H1 (cell line): ENCODE data around the gene UCKL1. TPM values are rescaled to one million over a fixed set of nuclear protein-coding genes. Genes with fewer than 3 reads are reported as not detected.

Source experiments
- ATF3 ChIP-seq: IDR thresholded peaks from 2 replicates; pipeline ENCODE4 v1.6.1; 2011; ENCODE audit warnings: low read depth, mild to moderate bottlenecking, low read length; ENCODE audit not compliant: insufficient read depth
- BCL11A ChIP-seq, 2 experiments: IDR thresholded peaks; one replicate each; pipeline ENCODE4 v1.6.1; 2011; ENCODE audit warnings: low read depth in 2 of 2, low read length in 2 of 2, mild to moderate bottlenecking in 2 of 2
- CBX5 ChIP-seq: fragments of 300-800, 300-1000 bp; sonication (generic); IDR thresholded peaks from 2 replicates; pipeline ENCODE4 v1.7.1; 2016; ENCODE audit warnings: antibody characterized with exemption, low read length, low read depth
- CTBP2 ChIP-seq: IDR thresholded peaks from 2 replicates; pipeline ENCODE4 v1.7.0; 2011; ENCODE audit warnings: borderline replicate concordance, mild to moderate bottlenecking, moderate library complexity, mixed read lengths, low read length; ENCODE audit not compliant: insufficient read depth, insufficient read length
- CTCF ChIP-seq, 3 experiments: IDR thresholded peaks; 1 replicate in 2 of 3; 2 replicates in 1 of 3; pipeline versions ENCODE4 v1.5.1 to v1.6.1; 2011; ENCODE audit warnings: low read length in 3 of 3, mild to moderate bottlenecking in 3 of 3, inconsistent platforms in 2 of 3, low read depth in 1 of 3, moderate library complexity in 1 of 3; ENCODE audit not compliant: insufficient read depth in 1 of 3; ENCODE audit errors: control extremely low read depth in 1 of 3
- E2F6 ChIP-seq: IDR thresholded peaks from 2 replicates; pipeline ENCODE4 v1.6.1; 2012; ENCODE audit warnings: inconsistent platforms
- EGR1 ChIP-seq: IDR thresholded peaks from 2 replicates; pipeline ENCODE4 v1.6.1; 2011; ENCODE audit warnings: low read depth, low read length, borderline replicate concordance
- GABPA ChIP-seq: IDR thresholded peaks from 2 replicates; pipeline ENCODE4 v1.6.1; 2011; ENCODE audit warnings: mild to moderate bottlenecking, low read length, moderate library complexity, borderline replicate concordance; ENCODE audit not compliant: insufficient read depth
- GTF2F1 ChIP-seq: IDR thresholded peaks from 2 replicates; pipeline ENCODE4 v1.6.1; 2012; ENCODE audit warnings: low read depth, low read length, improper control_type of control experiment, borderline replicate concordance
- HDAC6 ChIP-seq: IDR thresholded peaks from one replicate; pipeline ENCODE4 v1.7.1; 2012; ENCODE audit warnings: low read depth, mild to moderate bottlenecking, inconsistent platforms, low read length, moderate library complexity
- JUN ChIP-seq: IDR thresholded peaks from 2 replicates; pipeline ENCODE4 v1.6.1; 2011; ENCODE audit warnings: low read depth, mild to moderate bottlenecking, improper control_type of control experiment, low read length
- MAFK ChIP-seq: IDR thresholded peaks from 2 replicates; pipeline ENCODE4 v1.6.1; 2012; ENCODE audit warnings: low read depth, mild to moderate bottlenecking, improper control_type of control experiment, low read length
- MAX ChIP-seq: IDR thresholded peaks from 2 replicates; pipeline ENCODE4 v1.6.1; 2012; ENCODE audit warnings: inconsistent platforms
- NANOG ChIP-seq: IDR thresholded peaks from 2 replicates; pipeline ENCODE4 v1.6.1; 2011; ENCODE audit warnings: low read length, low read depth, mild to moderate bottlenecking, inconsistent platforms; ENCODE audit not compliant: insufficient read depth, poor library complexity, severe bottlenecking
- RNF2 ChIP-seq: fragments of 200-900, 300-1000 bp; sonication (generic); IDR thresholded peaks from 2 replicates; pipeline ENCODE4 v1.7.1; 2016; ENCODE audit warnings: borderline replicate concordance, low read depth, mild to moderate bottlenecking, antibody characterized with exemption, low read length; ENCODE audit not compliant: poor library complexity, severe bottlenecking; ENCODE audit errors: missing control alignments
- SRF ChIP-seq: IDR thresholded peaks from 2 replicates; pipeline ENCODE4 v1.6.1; 2011; ENCODE audit warnings: mild to moderate bottlenecking, low read depth, low read length, moderate library complexity
- TAF1 ChIP-seq: IDR thresholded peaks from 2 replicates; pipeline ENCODE4 v1.6.1; 2011; ENCODE audit warnings: mild to moderate bottlenecking, low read depth, low read length
- TBP ChIP-seq: IDR thresholded peaks from 2 replicates; pipeline ENCODE4 v1.6.1; 2011; ENCODE audit warnings: low read depth, low read length, improper control_type of control experiment
- polyA plus RNA-seq, 7 experiments: library from polyadenylated mRNA; depleted of rRNA in 3 of 7; stranded (reverse) in 5 of 7; unstranded in 2 of 7; fragments of >200 nt in 5 of 7; fragments of 200-250 nt in 2 of 7; gene quantifications; 1 replicate in 5 of 7; 2 replicates in 1 of 7; 4 replicates in 1 of 7; pipeline versions ENCODE4 v1.2.1 to v1.2.3, GENCODE V29; 2011 to 2013; ENCODE audit warnings: missing spikeins in 2 of 7, mixed read lengths in 2 of 7
- total RNA-seq: library from RNA; stranded (reverse); fragmentation: NEBNext Ultra II Directional; extraction: Animal tissue kit (Norgen Biotek cat#: 25700); gene quantifications from 2 replicates; pipeline ENCODE4 v1.2.1, GENCODE V29; 2021

Gene UCKL1
- total and polyA plus RNA-seq, 2 of the 8 experiments (the other 6 are each of a cell fraction or from before 2014, with no cell fraction given), result 36.5 to 91.2 TPM

GRCh38 chr20:63980806-63981728 lies 24.9 kb upstream of the UCKL1 start, which contains the start of gene PRPF6 (continued):
- TF ChIP-seq BCL11A (IDR thresholded peaks at IDR 0.05; ENCODE audit: low read depth in 2 of 2, low read length in 2 of 2), result no peak
- TF ChIP-seq MAX, result peak; percentile 98
- no peak for TF ChIP-seq HDAC6
- TF ChIP-seq SRF, result peak; percentile 56
- peak; percentile 61; the same call in 1 of the 2 replicates for TF ChIP-seq TBP
- no peak for TF ChIP-seq ATF3
- no peak for TF ChIP-seq RNF2
- TF ChIP-seq TAF1, result peak; percentile 74
- peak; percentile 17 for TF ChIP-seq NANOG
- no peak for TF ChIP-seq CBX5
- TF ChIP-seq E2F6, result peak; percentile 80
- no peak for TF ChIP-seq MAFK
- no peak for TF ChIP-seq GTF2F1
- TF ChIP-seq JUN, result no peak
- TF ChIP-seq CTBP2, result no peak
- peak; percentile 98 for TF ChIP-seq GABPA
- TF ChIP-seq CTCF (IDR thresholded peaks at IDR 0.05; ENCODE audit: control extremely low read depth in 1 of 3, insufficient read depth in 1 of 3, low read depth in 1 of 3, low read length in 3 of 3), result peak; percentile 97 to 100 (median 98)
- no peak; the same call in 1 of the 2 replicates for TF ChIP-seq EGR1
